Gastrocnemius medialis (tissue), 4 donors: Measurements from ENCODE around the gene BRI3BP.
"Not testable (repeated sequence)": the region's sequence is repeated elsewhere in the genome, so short reads cannot be mapped to it uniquely, and the experiment has no call there.

Experiments used
- POLR2A ChIP-seq, 2 donors: fragments of 450-650 bp; IDR thresholded peaks; one replicate each; pipeline ENCODE4 v1.6.1; 2017; ENCODE audit warnings: antibody characterized with exemption in 2 of 2, mild to moderate bottlenecking in 2 of 2, moderate library complexity in 2 of 2
- TF ChIP-seq, protein P1 (sequence below), 5 experiments: fragments of 450-650 bp in 3 of 5; fragments of 200-600 bp in 2 of 5; sonication (generic) in 2 of 5; IDR thresholded peaks in 4 of 5; conservative IDR thresholded peaks in 1 of 5; 1 replicate in 4 of 5; 2 replicates in 1 of 5; pipeline ENCODE4 v1.5.1; 2016 to 2019; ENCODE audit warnings: antibody characterized with exemption in 5 of 5, mild to moderate bottlenecking in 3 of 5, moderate library complexity in 3 of 5

- TF ChIP-seq, protein P1, sequence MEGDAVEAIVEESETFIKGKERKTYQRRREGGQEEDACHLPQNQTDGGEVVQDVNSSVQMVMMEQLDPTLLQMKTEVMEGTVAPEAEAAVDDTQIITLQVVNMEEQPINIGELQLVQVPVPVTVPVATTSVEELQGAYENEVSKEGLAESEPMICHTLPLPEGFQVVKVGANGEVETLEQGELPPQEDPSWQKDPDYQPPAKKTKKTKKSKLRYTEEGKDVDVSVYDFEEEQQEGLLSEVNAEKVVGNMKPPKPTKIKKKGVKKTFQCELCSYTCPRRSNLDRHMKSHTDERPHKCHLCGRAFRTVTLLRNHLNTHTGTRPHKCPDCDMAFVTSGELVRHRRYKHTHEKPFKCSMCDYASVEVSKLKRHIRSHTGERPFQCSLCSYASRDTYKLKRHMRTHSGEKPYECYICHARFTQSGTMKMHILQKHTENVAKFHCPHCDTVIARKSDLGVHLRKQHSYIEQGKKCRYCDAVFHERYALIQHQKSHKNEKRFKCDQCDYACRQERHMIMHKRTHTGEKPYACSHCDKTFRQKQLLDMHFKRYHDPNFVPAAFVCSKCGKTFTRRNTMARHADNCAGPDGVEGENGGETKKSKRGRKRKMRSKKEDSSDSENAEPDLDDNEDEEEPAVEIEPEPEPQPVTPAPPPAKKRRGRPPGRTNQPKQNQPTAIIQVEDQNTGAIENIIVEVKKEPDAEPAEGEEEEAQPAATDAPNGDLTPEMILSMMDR (IDR thresholded peaks at IDR 0.05 in 4 of 5, conservative IDR thresholded peaks at IDR 0.05 in 1 of 5), result not testable (repeated sequence)
- not testable (repeated sequence) for TF ChIP-seq POLR2A (IDR thresholded peaks at IDR 0.05)
These were observed 70.1 kb downstream of the BRI3BP start for GRCh38 chr12:125063522-125063921.
